Osteocyte (in vitro differentiated cells): Measurements from ENCODE around the gene CLDN24. TPM values are rescaled to one million over a fixed set of nuclear protein-coding genes. Genes with fewer than 3 reads are reported as not detected.

ENCODE experiments used
- DNase-seq: peaks from one replicate; pipeline ENCODE4 v3.0.0; 2021; ENCODE audit warnings: mixed read lengths; ENCODE audit not compliant: unreplicated experiment; ENCODE audit errors: extremely low spot score
- H3K27ac Mint-ChIP-seq: one replicate; pipeline ENCODE4 v1.8.0; 2021; ENCODE audit warnings: mild to moderate bottlenecking, mixed read lengths; ENCODE audit not compliant: unreplicated experiment
- H3K27me3 Mint-ChIP-seq: one replicate; pipeline ENCODE4 v1.8.0; 2021; ENCODE audit warnings: mixed read lengths; ENCODE audit not compliant: unreplicated experiment
- H3K36me3 Mint-ChIP-seq: one replicate; pipeline ENCODE4 v1.8.0; 2021; ENCODE audit warnings: mixed read lengths; ENCODE audit not compliant: unreplicated experiment
- H3K4me1 Mint-ChIP-seq: one replicate; pipeline ENCODE4 v1.8.0; 2021; ENCODE audit warnings: mixed read lengths; ENCODE audit not compliant: unreplicated experiment
- H3K4me3 Mint-ChIP-seq: one replicate; pipeline ENCODE4 v1.8.0; 2021; ENCODE audit warnings: mild to moderate bottlenecking, moderate library complexity, mixed read lengths; ENCODE audit not compliant: unreplicated experiment
- H3K9me3 Mint-ChIP-seq: one replicate; pipeline ENCODE4 v1.8.0; 2021; ENCODE audit warnings: mixed read lengths; ENCODE audit not compliant: unreplicated experiment
- total RNA-seq: library from RNA; stranded (reverse); gene quantifications from 2 replicates; pipeline ENCODE4 v1.2.1, GENCODE V29; 2021
- TF ChIP-seq, protein P1 (sequence below): fragments of 200-600 bp; sonication (generic); IDR thresholded peaks from 2 replicates; pipeline ENCODE4 v1.5.0; 2021; ENCODE audit warnings: antibody characterized with exemption, mild to moderate bottlenecking, moderate library complexity

CLDN24 gene
- total RNA-seq, 1 donor from 2014 or later = not detected

DNA sequence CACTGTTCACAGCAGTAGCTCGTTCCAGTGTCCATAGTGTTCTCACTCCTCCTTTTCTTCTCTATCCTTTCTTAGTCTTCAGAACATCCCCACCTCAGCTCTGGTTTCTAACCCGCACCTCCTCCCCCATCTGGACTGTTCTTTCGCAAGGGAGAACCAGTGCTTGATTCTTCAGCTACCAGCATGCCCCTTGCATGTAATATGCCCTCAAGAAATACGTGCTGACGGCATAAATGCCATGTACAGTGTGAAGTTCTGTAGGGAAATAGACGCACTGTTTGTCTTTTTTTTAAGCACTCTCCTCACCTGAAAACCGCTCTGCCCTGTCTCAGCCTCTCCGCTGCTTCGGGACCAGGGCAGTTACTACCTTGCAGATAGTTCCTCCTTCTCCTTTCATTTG is 7.4 kb downstream of the CLDN24 start:
- no peaks in the 10 kb centered on the region for H3K27me3 Mint-ChIP-seq
- H3K9me3 Mint-ChIP-seq = no peaks in the 10 kb centered on the region
- H3K27ac Mint-ChIP-seq = no peak overlapping the region
- H3K4me3 Mint-ChIP-seq = no peak overlapping the region
- no peak for DNase-seq
- H3K4me1 Mint-ChIP-seq = no peaks in the 10 kb centered on the region
- TF ChIP-seq, protein P1, sequence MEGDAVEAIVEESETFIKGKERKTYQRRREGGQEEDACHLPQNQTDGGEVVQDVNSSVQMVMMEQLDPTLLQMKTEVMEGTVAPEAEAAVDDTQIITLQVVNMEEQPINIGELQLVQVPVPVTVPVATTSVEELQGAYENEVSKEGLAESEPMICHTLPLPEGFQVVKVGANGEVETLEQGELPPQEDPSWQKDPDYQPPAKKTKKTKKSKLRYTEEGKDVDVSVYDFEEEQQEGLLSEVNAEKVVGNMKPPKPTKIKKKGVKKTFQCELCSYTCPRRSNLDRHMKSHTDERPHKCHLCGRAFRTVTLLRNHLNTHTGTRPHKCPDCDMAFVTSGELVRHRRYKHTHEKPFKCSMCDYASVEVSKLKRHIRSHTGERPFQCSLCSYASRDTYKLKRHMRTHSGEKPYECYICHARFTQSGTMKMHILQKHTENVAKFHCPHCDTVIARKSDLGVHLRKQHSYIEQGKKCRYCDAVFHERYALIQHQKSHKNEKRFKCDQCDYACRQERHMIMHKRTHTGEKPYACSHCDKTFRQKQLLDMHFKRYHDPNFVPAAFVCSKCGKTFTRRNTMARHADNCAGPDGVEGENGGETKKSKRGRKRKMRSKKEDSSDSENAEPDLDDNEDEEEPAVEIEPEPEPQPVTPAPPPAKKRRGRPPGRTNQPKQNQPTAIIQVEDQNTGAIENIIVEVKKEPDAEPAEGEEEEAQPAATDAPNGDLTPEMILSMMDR = no peak
- peaks cover 48% of the 10 kb centered on the region for H3K36me3 Mint-ChIP-seq

DNA sequence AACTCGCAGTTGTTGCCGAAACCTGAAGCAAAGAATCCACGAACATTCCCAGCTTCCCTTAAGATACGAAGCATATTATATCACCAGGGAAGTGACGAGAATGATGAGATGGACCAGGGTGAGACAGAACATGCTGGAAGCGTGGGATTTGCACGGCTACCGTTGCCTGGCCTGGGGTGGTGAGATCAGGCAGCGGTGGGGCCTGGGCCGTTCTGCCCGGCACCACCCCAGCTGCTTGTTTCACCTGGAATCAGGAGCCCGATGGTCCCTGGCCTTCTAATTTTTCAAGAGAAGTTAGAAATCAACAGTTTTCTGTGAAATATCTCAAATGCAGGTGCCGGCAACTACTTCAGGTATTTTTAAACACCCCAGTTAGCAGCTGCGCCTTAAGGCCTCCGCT is 7.9 kb downstream of the CLDN24 start:
- DNase-seq = no peak
- Mint-ChIP-seq H3K27ac (no peak overlapping the region), H3K4me3 (no peak overlapping the region), H3K27me3 (no peaks in the 10 kb centered on the region), H3K9me3 (no peaks in the 10 kb centered on the region), H3K36me3 (peaks cover 45% of the 10 kb centered on the region), H3K4me1 (no peaks in the 10 kb centered on the region)
- TF ChIP-seq, protein P1 = no peak

DNA sequence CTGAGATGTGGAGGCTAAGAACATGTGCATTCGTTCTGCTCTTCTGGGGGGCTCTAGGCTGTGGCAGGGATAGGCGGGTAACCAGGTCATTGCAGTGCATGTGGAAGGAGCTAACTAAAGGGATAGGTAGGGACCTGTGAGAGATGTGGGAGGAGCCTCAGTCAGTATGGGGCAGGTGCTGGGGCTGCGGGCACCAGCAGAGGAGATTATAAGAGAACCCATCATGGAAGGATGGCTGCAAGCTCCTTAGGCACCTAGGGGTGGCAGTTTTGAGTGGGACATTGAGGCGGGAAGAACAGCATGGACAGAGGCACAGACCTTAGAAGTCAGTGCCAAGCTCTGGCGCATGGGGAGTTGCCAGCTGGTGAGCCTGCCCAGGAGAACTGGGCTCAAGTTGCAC is 9.4 kb downstream of the CLDN24 start:
- no peaks in the 10 kb centered on the region for H3K9me3 Mint-ChIP-seq
- H3K4me3 Mint-ChIP-seq = no peak overlapping the region
- TF ChIP-seq, protein P1 = no peak
- no peaks in the 10 kb centered on the region for H3K27me3 Mint-ChIP-seq
- no peak for DNase-seq
- H3K27ac Mint-ChIP-seq = no peak overlapping the region
- no peaks in the 10 kb centered on the region for H3K4me1 Mint-ChIP-seq
- H3K36me3 Mint-ChIP-seq = peaks cover 42% of the 10 kb centered on the region

DNA sequence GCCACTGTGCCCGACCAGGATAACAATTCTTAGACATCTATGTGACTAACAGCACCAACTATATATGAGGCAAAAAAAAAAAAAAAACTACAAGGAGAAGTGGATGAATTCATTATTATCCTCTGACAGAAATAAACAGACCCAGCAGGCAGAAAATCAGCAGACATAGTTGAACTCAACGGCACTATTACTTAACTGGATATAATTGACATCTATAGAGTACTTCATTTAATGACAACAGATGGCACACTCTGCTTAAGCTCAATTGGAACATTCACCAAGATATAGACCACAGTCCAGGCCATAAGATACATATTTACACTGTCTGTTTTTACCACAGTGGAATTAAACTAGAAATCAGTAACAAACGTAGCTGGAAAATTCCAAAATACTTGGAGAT is 15.4 kb downstream of the CLDN24 start:
- TF ChIP-seq, protein P1 = no peak
- Mint-ChIP-seq H3K4me1 (no peaks in the 10 kb centered on the region), H3K27ac (no peak overlapping the region)

DNA sequence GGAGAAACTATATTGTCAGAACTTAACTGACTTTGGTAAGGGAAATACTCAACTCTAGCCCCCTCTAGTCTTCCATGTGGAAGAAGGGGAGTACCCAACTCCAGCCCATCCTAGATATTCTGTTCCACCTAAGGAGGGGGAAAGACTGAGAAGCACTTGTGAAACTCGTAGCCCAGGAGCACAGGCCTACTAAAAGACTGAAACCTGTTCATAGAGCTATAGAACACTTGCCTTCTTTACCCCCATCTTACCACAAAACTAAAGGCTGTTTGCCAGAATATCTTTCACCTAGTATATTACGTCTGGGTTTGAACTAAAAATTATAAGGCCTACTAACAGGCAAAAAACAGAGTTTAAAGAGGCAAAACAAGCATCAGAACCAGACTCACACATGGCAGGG is 17.7 kb downstream of the CLDN24 start:
- H3K27me3 Mint-ChIP-seq = no peaks in the 10 kb centered on the region
- peaks cover 28% of the 10 kb centered on the region for H3K36me3 Mint-ChIP-seq
- no peak for DNase-seq
- no peak overlapping the region for H3K27ac Mint-ChIP-seq
- TF ChIP-seq, protein P1 = no peak
- no peak overlapping the region for H3K4me3 Mint-ChIP-seq
- no peaks in the 10 kb centered on the region for H3K4me1 Mint-ChIP-seq
- no peaks in the 10 kb centered on the region for H3K9me3 Mint-ChIP-seq

More for the DNA sequence above, 15.4 kb downstream of the CLDN24 start:
- Mint-ChIP-seq H3K36me3 (peaks cover 21% of the 10 kb centered on the region), H3K4me3 (no peak overlapping the region), H3K27me3 (no peaks in the 10 kb centered on the region), H3K9me3 (no peaks in the 10 kb centered on the region)
- no peak for DNase-seq
